Body of pancreas (tissue), 4 donors: ENCODE results near the gene CEACAM16. TPM values are rescaled to one million over a fixed set of nuclear protein-coding genes. Genes with fewer than 3 reads are reported as not detected.
"Not testable (repeated sequence)": the region's sequence is repeated elsewhere in the genome, so short reads cannot be mapped to it uniquely, and the experiment has no call there.

Experiments
- ATAC-seq: fragments of 150-250 bp; one replicate; pipeline ENCODE4 v1.9.1; 2016
- DNase-seq, 4 donors: peaks; one replicate each; pipeline ENCODE4 v3.0.0-alpha.2; 2019
- H3K27ac ChIP-seq, 4 donors: fragments of 200-600 bp; sonication (generic); 1 replicate in 3 of 4; 2 replicates in 1 of 4; pipeline versions ENCODE4 v1.5.1 to v1.6.1; 2016 to 2019; ENCODE audit warnings: mild to moderate bottlenecking in 1 of 4, mixed read lengths in 1 of 4, moderate library complexity in 1 of 4
- H3K27me3 ChIP-seq, 2 donors: fragments of 200-600 bp; sonication (generic); one replicate each; pipeline ENCODE4 v1.6.0; 2016; ENCODE audit warnings: mild to moderate bottlenecking in 1 of 2
- H3K36me3 ChIP-seq, 2 donors: fragments of 200-600 bp; sonication (generic); replicated peaks in 1 of 2; 2 replicates each; pipeline ENCODE4 v1.5.1; 2016; ENCODE audit warnings: low read depth in 2 of 2; ENCODE audit not compliant: insufficient read depth in 1 of 2
- H3K4me1 ChIP-seq: fragments of 200-600 bp; sonication (generic); one replicate; pipeline ENCODE4 v1.6.0; 2016
- H3K4me3 ChIP-seq, 2 donors: fragments of 200-600 bp; sonication (generic); 1 replicate in 1 of 2; 2 replicates in 1 of 2; pipeline ENCODE4 v1.5.1; 2016 to 2019
- H3K9me3 ChIP-seq, 3 donors: fragments of 200-600 bp; sonication (generic); 1 replicate in 2 of 3; 2 replicates in 1 of 3; pipeline ENCODE4 v1.5.1; 2016
- CTCF ChIP-seq, 7 experiments: fragments of 450-650 bp in 4 of 7; fragments of 200-600 bp in 3 of 7; sonication (generic) in 3 of 7; IDR thresholded peaks; one replicate each; pipeline ENCODE4 v1.5.1; 2016 to 2019; ENCODE audit warnings: antibody characterized with exemption in 7 of 7
- POLR2A ChIP-seq, 3 donors: fragments of 450-650 bp; IDR thresholded peaks; one replicate each; pipeline ENCODE4 v1.6.1; 2016; ENCODE audit warnings: antibody characterized with exemption in 3 of 3, mild to moderate bottlenecking in 2 of 3
- WGBS, 2 donors: methylation state at CpG; one replicate each; pipeline ENCODE4 v1.1.5; 2017; 5-methylcytosine and 5-hydroxymethylcytosine counted together
- intact Hi-C: fragments of 100-400 bp; cut with DNase I; formaldehyde crosslinking; loops from one replicate; pipeline ENCODE4 v1.15.1; 2023
- total RNA-seq, 2 donors: library from RNA; depleted of rRNA; stranded (reverse); fragments of >200 nt; gene quantifications; one replicate each; pipeline ENCODE4 v1.1.0, GENCODE V29; 2016

The CEACAM16 gene
- total RNA-seq, 2 donors from 2014 or later: 0.33 to 1.3 TPM

GRCh38 chr19:44719262-44719701 lies 20.3 kb downstream of the CEACAM16 start:
- intact Hi-C loops: no loop called here
- Histone ChIP-seq H3K9me3 (no peaks in the 10 kb centered on the region), H3K27ac (peak overlapping the region; percentile 53 to 96 (median 95)), H3K4me3 (no peak overlapping the region), H3K27me3 (no peaks in the 10 kb centered on the region), H3K4me1 (peaks cover 53% of the 10 kb centered on the region), H3K36me3 (no peaks in the 10 kb centered on the region)
- DNase-seq (no peak), ATAC-seq (no peak)
- TF ChIP-seq POLR2A (IDR thresholded peaks at IDR 0.05): no peak
- no peak for TF ChIP-seq CTCF (IDR thresholded peaks at IDR 0.05)
- 39 to 48% methylated on average over 7 to 8 of the region's 8 CpGs for WGBS, 2 donors

- not testable (repeated sequence) for DNase-seq
Observed at GRCh38 chr19:44720396-44720795, 21.4 kb downstream of the CEACAM16 start.

DNA sequence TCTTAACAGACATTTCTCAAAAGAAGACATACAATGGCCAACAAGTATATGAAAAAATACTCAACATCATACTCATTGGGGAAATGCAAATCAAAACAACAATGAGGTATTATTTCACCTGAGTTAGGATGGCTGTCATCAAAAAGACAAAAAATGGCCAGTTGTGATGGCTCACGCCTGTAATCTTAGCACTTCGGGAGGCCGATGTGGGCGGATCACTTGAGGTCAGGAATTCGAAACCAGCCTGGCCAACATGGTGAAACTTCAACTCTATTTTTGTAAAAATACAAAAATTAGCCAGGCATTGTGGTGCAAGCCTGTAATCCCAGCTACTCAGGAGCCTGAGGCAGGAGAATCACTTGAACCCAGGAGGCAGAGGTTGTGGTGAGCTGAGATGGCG lies 22.0 kb downstream of the CEACAM16 start:
- TF ChIP-seq CTCF (IDR thresholded peaks at IDR 0.05): no peak
- ATAC-seq (no peak), DNase-seq (no peak)
- Histone ChIP-seq H3K27ac (peak overlapping the region in 1 of 4 donors; percentile 7), H3K4me3 (no peak overlapping the region), H3K4me1 (peaks cover 67% of the 10 kb centered on the region), H3K36me3 (no peaks in the 10 kb centered on the region), H3K27me3 (no peaks in the 10 kb centered on the region), H3K9me3 (no peaks in the 10 kb centered on the region)
- WGBS, 2 donors: 75 to 76% methylated on average over 6 of the region's 6 CpGs
- intact Hi-C loops: no loop called here

More at GRCh38 chr19:44720396-44720795, 21.4 kb downstream of the CEACAM16 start:
- H3K36me3 ChIP-seq, H3K4me3 ChIP-seq, ATAC-seq, H3K27me3 ChIP-seq, H3K9me3 ChIP-seq, intact Hi-C loops: not testable (repeated sequence)
- Histone ChIP-seq H3K4me1 (peaks cover 63% of the 10 kb centered on the region), H3K27ac (peak overlapping the region in 1 of 4 donors; percentile 32)
- 87 to 91% methylated on average over 9 of the region's 9 CpGs for WGBS, 2 donors

- Histone ChIP-seq H3K4me1 (peaks cover 67% of the 10 kb centered on the region), H3K27ac (peak overlapping the region in 1 of 4 donors; percentile 7)
- H3K27me3 ChIP-seq, H3K9me3 ChIP-seq, ATAC-seq, H3K36me3 ChIP-seq, DNase-seq, intact Hi-C loops, H3K4me3 ChIP-seq: not testable (repeated sequence)
- WGBS, 2 donors: 76 to 81% methylated on average over 5 of the region's 5 CpGs
Observed at GRCh38 chr19:44721369-44721768, 22.4 kb downstream of the CEACAM16 start.

DNA sequence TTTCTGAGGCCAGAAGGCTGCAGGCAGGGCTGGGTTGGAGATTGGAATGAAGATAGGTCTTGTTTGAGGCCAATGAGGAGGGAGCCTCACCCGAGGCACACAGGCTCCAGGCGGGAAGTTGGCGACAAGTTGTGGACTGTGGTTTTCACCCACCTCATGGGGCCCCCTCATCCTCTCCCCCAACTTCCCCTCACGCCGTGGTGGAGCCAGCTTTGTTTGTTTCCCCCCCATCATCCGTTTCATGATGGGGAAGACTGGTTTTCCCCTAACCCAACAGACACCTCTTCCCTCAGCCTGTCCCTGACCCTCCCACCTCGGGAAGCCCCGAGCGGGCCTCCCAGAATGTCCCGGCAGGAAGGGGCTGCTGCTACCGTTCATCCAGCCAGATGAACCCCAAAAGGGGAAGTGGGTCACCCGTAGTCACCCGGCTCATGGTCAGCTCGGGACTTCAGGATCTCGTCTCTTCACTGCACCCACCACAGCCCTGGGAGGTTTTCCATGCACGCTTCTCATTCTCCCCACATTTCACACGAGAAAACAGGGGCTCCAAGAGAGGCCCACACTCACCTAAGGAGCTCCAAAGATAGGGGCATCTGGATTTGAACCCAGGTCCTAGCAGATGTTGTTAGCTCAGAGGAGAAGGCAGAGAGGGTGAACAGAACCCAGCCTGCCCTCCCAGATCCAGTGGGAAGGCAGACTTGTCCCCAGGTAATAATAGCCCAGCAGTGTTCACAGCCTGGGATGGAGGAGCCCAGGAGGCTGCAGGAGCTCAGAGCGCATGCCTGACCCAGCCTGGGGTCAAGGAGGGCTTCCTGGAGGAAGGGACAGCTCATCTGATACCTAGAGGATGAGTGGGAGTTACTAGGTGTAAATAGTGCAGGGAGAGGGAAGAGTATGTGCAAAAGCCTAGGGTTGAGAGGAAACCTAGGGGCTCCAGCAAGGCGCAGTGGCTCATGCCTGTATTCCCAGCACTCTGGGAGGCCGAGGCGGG lies 23.5 kb downstream of the CEACAM16 start:
- intact Hi-C loops: no loop called here
- H3K9me3 ChIP-seq: no peaks in the 10 kb centered on the region
- peaks cover 58% of the 10 kb centered on the region for H3K4me1 ChIP-seq
- no peak for TF ChIP-seq CTCF (IDR thresholded peaks at IDR 0.05)
- TF ChIP-seq POLR2A (IDR thresholded peaks at IDR 0.05): no peak
- H3K27me3 ChIP-seq: no peaks in the 10 kb centered on the region
- no peak overlapping the region for H3K4me3 ChIP-seq
- ATAC-seq (no peak), DNase-seq (peak in 1 of 4 donors; percentile 43)
- H3K27ac ChIP-seq: peak overlapping the region in 2 of 4 donors; percentile 12 to 24
- H3K36me3 ChIP-seq: no peaks in the 10 kb centered on the region
- 65 to 71% methylated on average over 17 to 21 of the region's 21 CpGs for WGBS, 2 donors
